MM.1S (cell line): Measurements from ENCODE around the gene PPM1E.

Experiments
- EZH2phosphoT487 ChIP-seq: fragments of 300-600 bp; sonication (generic); IDR thresholded peaks from 2 replicates; pipeline ENCODE4 v1.6.1; 2018; ENCODE audit warnings: antibody characterized with exemption, low read length
- TF ChIP-seq, protein P1 (sequence below): fragments of 300-600 bp; sonication (generic); IDR thresholded peaks from 2 replicates; pipeline ENCODE4 v1.5.1; 2016; ENCODE audit warnings: antibody characterized with exemption, low read length, mixed read lengths

- TF ChIP-seq, protein P1, sequence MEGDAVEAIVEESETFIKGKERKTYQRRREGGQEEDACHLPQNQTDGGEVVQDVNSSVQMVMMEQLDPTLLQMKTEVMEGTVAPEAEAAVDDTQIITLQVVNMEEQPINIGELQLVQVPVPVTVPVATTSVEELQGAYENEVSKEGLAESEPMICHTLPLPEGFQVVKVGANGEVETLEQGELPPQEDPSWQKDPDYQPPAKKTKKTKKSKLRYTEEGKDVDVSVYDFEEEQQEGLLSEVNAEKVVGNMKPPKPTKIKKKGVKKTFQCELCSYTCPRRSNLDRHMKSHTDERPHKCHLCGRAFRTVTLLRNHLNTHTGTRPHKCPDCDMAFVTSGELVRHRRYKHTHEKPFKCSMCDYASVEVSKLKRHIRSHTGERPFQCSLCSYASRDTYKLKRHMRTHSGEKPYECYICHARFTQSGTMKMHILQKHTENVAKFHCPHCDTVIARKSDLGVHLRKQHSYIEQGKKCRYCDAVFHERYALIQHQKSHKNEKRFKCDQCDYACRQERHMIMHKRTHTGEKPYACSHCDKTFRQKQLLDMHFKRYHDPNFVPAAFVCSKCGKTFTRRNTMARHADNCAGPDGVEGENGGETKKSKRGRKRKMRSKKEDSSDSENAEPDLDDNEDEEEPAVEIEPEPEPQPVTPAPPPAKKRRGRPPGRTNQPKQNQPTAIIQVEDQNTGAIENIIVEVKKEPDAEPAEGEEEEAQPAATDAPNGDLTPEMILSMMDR: no peak
- no peak for TF ChIP-seq EZH2phosphoT487
These were observed 244.4 kb downstream of the PPM1E start for GRCh38 chr17:59000022-59000421.
